GM19324 (cell line): ENCODE results near the gene RAD51B.

Experiments used
- ATAC-seq: cut with Tn5 transposase; IDR thresholded peaks from one replicate; pipeline ENCODE4 v1.9.1; 2021; ENCODE audit warnings: mild to moderate bottlenecking, moderate library complexity; ENCODE audit not compliant: unreplicated experiment, low FRiP score

RAD51B gene

GRCh38 chr14:68222154-68222553 is 402.6 kb downstream of the RAD51B start:
- ATAC-seq, result no peak

- no peak for ATAC-seq
Observed at GRCh38 chr14:68222726-68223125, 403.1 kb downstream of the RAD51B start.

GRCh38 chr14:68223631-68224030 is 404.1 kb downstream of the RAD51B start:
- ATAC-seq, result no peak

GRCh38 chr14:68225321-68225720 is 405.7 kb downstream of the RAD51B start:
- no peak for ATAC-seq

GRCh38 chr14:68226523-68226922 is 406.9 kb downstream of the RAD51B start:
- no peak for ATAC-seq

GRCh38 chr14:68228656-68229055 is 409.1 kb downstream of the RAD51B start:
- no peak for ATAC-seq

GRCh38 chr14:68229423-68230100 is 410.0 kb downstream of the RAD51B start:
- no peak for ATAC-seq

GRCh38 chr14:68230202-68230949 is 410.8 kb downstream of the RAD51B start:
- no peak for ATAC-seq

- ATAC-seq, result no peak
Observed at GRCh38 chr14:68230950-68231717, 411.6 kb downstream of the RAD51B start.

- ATAC-seq, result no peak
Observed at GRCh38 chr14:68231898-68232297, 412.3 kb downstream of the RAD51B start.

GRCh38 chr14:68232300-68233055 is 412.9 kb downstream of the RAD51B start:
- peak; percentile 53 for ATAC-seq

GRCh38 chr14:68233101-68233784 is 413.7 kb downstream of the RAD51B start:
- no peak for ATAC-seq

- ATAC-seq, result no peak
Observed at GRCh38 chr14:68234101-68234905, 414.7 kb downstream of the RAD51B start.

- no peak for ATAC-seq
Observed at GRCh38 chr14:68235011-68235410, 415.4 kb downstream of the RAD51B start.

GRCh38 chr14:68236582-68237458 is 417.2 kb downstream of the RAD51B start:
- no peak for ATAC-seq

GRCh38 chr14:68238551-68238950 is 419.0 kb downstream of the RAD51B start:
- no peak for ATAC-seq

GRCh38 chr14:68238976-68239375 is 419.4 kb downstream of the RAD51B start:
- ATAC-seq, result no peak
